Breast epithelium (tissue), 3 donors: Measurements from ENCODE around the gene SYNCRIP.

ENCODE experiments used
- CTCF ChIP-seq, 3 donors: fragments of 450-650 bp; IDR thresholded peaks; one replicate each; pipeline ENCODE4 v1.5.1; 2016 to 2017; ENCODE audit warnings: antibody characterized with exemption in 3 of 3, mild to moderate bottlenecking in 3 of 3, moderate library complexity in 3 of 3
- POLR2AphosphoS5 ChIP-seq, 3 donors: sonication (generic); formaldehyde crosslinking; IDR thresholded peaks; one replicate each; pipeline ENCODE4 v1.6.1; 2017; ENCODE audit warnings: antibody characterized with exemption in 3 of 3

GRCh38 chr6:85672050-85672449 is 29.4 kb upstream of the SYNCRIP start:
- TF ChIP-seq POLR2AphosphoS5 (IDR thresholded peaks at IDR 0.05) = no peak
- no peak for TF ChIP-seq CTCF (IDR thresholded peaks at IDR 0.05)
